ENCODE data around the gene ATOX1.
"Not testable (repeated sequence)": the region's sequence is repeated elsewhere in the genome, so short reads cannot be mapped to it uniquely, and the experiment has no call there.

Gene ATOX1

DNA sequence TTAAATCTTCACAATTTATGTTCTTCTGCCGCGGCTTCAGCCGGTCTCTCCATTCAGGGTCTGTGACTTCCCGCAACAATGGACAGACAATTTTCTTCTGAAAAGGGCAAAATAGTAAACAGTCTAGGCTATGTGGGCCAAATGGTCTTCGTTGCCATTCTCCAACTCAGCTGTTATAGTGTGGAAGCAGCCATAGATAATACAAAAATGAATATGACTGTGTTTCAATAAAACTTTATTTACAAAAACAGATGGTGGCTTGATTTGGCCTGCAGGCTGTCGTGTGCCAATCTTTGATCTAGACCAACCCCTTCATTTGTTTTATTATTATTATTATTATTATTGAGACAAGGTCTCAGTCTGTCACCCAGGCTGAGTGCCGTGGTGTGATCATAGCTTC is 28.1 kb downstream of the ATOX1 start:
- ChIA-PET POLR2A (no interaction called here), CTCF (interaction anchor here (1.7 kb wide), 1 partner anchor 10 kb away, joined by 9 read pairs; no protein-coding TSS in a partner anchor)

DNA sequence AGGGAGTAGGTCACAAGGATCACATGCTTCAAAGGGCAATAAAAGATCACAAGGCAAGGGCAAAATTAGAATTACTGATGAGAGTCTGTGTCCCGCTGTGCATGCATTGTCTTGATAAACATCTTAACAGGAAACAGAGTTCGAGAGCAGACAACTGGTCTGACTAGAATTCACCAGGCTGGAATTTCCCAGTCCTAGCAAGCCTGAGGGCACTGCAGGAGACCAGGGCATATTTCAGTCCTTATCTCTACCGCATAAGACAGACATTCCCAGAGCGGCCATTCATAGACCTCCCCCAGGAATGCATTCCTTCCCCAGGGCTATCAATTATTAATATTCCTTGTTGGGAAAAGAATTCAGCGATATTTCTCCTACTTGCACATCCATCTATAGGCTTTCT is 28.8 kb downstream of the ATOX1 start:
- POLR2A ChIA-PET; CTCF ChIA-PET; DNase-seq (ENCODE audit: extremely low spot score): not testable (repeated sequence)

More for the DNA sequence above, 28.1 kb downstream of the ATOX1 start:
- TF ChIP-seq ARNT (IDR thresholded peaks at IDR 0.05) (no peak), SP1 (IDR thresholded peaks at IDR 0.05) (no peak), LEF1 (IDR thresholded peaks at IDR 0.05; ENCODE audit: borderline replicate concordance) (no peak), BHLHE40 (IDR thresholded peaks at IDR 0.05; ENCODE audit: borderline replicate concordance) (no peak), CTBP1 (IDR thresholded peaks at IDR 0.05; ENCODE audit: borderline replicate concordance) (no peak), FOXA1 (IDR thresholded peaks at IDR 0.05) (no peak), TARDBP (IDR thresholded peaks at IDR 0.05) (no peak), ELF4 (IDR thresholded peaks at IDR 0.05) (no peak), NFRKB (IDR thresholded peaks at IDR 0.05) (no peak), FOXM1 (IDR thresholded peaks at IDR 0.05; ENCODE audit: borderline replicate concordance) (no peak), FOXK2 (IDR thresholded peaks at IDR 0.05) (no peak), ZNF384 (IDR thresholded peaks at IDR 0.05) (no peak), SUZ12 (IDR thresholded peaks at IDR 0.05) (no peak), L3MBTL2 (conservative IDR thresholded peaks at IDR 0.05) (no peak), HDGF (IDR thresholded peaks at IDR 0.05; ENCODE audit: borderline replicate concordance) (no peak)
- TF ChIP-seq, protein P1, sequence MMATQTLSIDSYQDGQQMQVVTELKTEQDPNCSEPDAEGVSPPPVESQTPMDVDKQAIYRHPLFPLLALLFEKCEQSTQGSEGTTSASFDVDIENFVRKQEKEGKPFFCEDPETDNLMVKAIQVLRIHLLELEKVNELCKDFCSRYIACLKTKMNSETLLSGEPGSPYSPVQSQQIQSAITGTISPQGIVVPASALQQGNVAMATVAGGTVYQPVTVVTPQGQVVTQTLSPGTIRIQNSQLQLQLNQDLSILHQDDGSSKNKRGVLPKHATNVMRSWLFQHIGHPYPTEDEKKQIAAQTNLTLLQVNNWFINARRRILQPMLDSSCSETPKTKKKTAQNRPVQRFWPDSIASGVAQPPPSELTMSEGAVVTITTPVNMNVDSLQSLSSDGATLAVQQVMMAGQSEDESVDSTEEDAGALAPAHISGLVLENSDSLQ (IDR thresholded peaks at IDR 0.05), result no peak
- DNase-seq (ENCODE audit: extremely low spot score), result no peak

DNA sequence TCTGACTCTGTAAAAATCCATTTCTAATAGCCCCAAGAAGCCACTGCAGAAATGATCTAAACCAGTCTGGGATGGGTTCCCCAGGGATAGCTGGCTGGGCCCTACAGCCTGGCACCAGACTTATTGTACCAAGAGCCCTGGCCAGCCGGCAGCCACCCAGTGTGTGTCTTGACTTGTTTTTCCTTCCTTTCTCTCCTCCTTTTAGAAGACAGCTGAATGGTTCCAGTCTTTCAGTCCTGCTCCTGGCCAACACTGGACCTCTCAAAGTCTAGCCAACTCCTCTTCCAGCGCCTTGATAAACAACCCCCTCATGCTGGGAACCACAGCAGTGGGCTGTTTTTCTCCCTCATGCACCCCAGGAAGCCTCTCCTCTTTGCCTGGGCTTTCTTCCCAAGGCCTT is 34.1 kb downstream of the ATOX1 start:
- TF ChIP-seq TARDBP (IDR thresholded peaks at IDR 0.05) (no peak), FOXM1 (IDR thresholded peaks at IDR 0.05; ENCODE audit: borderline replicate concordance) (no peak), ZNF384 (IDR thresholded peaks at IDR 0.05) (no peak), NFRKB (IDR thresholded peaks at IDR 0.05) (no peak), HDGF (IDR thresholded peaks at IDR 0.05; ENCODE audit: borderline replicate concordance) (no peak), L3MBTL2 (conservative IDR thresholded peaks at IDR 0.05) (no peak), FOXA1 (IDR thresholded peaks at IDR 0.05) (no peak), LEF1 (IDR thresholded peaks at IDR 0.05; ENCODE audit: borderline replicate concordance) (no peak), CTBP1 (IDR thresholded peaks at IDR 0.05; ENCODE audit: borderline replicate concordance) (no peak), BHLHE40 (IDR thresholded peaks at IDR 0.05; ENCODE audit: borderline replicate concordance) (no peak), SUZ12 (IDR thresholded peaks at IDR 0.05) (no peak), SP1 (IDR thresholded peaks at IDR 0.05) (no peak), ELF4 (IDR thresholded peaks at IDR 0.05) (no peak), ARNT (IDR thresholded peaks at IDR 0.05) (no peak), FOXK2 (IDR thresholded peaks at IDR 0.05) (no peak)
- TF ChIP-seq, protein P1 (IDR thresholded peaks at IDR 0.05), result no peak
- CTCF ChIA-PET, result no interaction called here
- no peak for DNase-seq (ENCODE audit: extremely low spot score)
- POLR2A ChIA-PET, result no interaction called here

DNA sequence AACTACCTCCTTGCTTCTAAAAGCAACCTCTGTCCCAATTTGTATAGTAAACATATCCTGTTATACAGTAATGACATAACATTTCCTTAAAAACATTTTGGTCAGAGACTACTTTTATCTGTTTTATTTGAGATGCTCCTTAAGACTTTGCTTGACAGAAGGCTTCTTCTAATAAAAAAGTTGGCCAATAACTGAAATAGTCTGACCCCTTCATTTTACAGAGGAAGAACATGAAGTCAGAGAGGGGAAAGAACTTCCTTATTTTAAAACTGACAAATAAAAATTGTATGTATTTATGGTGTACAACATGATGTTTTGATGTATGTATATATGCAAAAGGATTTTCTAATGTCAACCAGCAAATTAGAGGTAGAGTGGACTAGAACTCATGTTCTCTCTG is 35.9 kb downstream of the ATOX1 start:
- DNase-seq (ENCODE audit: extremely low spot score), result no peak
- CTCF ChIA-PET, result interaction anchor here (3.9 kb wide), 1 partner anchor 64 kb away, joined by 22 read pairs; no protein-coding TSS in a partner anchor

DNA sequence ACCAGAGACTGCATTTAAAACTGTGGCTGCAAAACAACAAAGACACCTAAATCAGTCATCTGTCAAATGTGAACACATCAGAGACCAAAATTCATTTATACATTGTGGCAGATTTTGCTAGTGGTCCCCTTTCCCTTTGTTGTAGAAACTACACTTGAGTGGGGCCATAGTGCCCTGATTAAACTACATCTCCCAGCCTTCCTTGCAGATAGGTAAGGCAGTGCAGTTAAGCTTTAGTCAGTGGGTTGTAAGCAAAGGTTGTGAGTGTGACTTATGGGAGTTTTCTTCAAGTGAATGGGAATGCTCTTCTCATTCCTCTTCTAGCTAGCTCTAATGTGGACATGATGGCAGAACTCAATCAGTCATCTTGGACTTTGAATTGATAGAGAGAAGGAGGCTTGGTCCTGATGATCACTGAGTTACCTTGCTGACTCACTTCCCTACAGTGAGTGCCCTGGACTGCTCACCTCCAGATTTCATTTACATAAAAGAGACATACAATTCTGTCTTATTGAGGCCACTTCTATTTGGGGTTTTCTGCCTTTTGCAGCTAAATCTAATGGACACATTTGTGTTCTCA is 36.5 kb downstream of the ATOX1 start:
- no peak for TF ChIP-seq LEF1 (IDR thresholded peaks at IDR 0.05; ENCODE audit: borderline replicate concordance)
- no peak for TF ChIP-seq FOXK2 (IDR thresholded peaks at IDR 0.05)
- TF ChIP-seq ARNT (IDR thresholded peaks at IDR 0.05), result no peak
- TF ChIP-seq NFRKB (IDR thresholded peaks at IDR 0.05), result no peak
- no peak for TF ChIP-seq L3MBTL2 (conservative IDR thresholded peaks at IDR 0.05)
- no peak for TF ChIP-seq FOXA1 (IDR thresholded peaks at IDR 0.05)
- no peak for TF ChIP-seq SP1 (IDR thresholded peaks at IDR 0.05)
- TF ChIP-seq FOXM1 (IDR thresholded peaks at IDR 0.05; ENCODE audit: borderline replicate concordance), result no peak
- no peak for TF ChIP-seq ZNF384 (IDR thresholded peaks at IDR 0.05)
- no peak for TF ChIP-seq ELF4 (IDR thresholded peaks at IDR 0.05)
- TF ChIP-seq SUZ12 (IDR thresholded peaks at IDR 0.05), result no peak
- TF ChIP-seq TARDBP (IDR thresholded peaks at IDR 0.05), result no peak
- no peak for TF ChIP-seq HDGF (IDR thresholded peaks at IDR 0.05; ENCODE audit: borderline replicate concordance)
- TF ChIP-seq, protein P1 (IDR thresholded peaks at IDR 0.05), result no peak
- TF ChIP-seq CTBP1 (IDR thresholded peaks at IDR 0.05; ENCODE audit: borderline replicate concordance), result no peak
- TF ChIP-seq BHLHE40 (IDR thresholded peaks at IDR 0.05; ENCODE audit: borderline replicate concordance), result no peak
- DNase-seq (ENCODE audit: extremely low spot score), result no peak
- POLR2A ChIA-PET, result no interaction called here
- CTCF ChIA-PET, result interaction anchor here (0.6 to 3.9 kb wide), 3 partner anchors 17 to 64 kb away, joined by 3 to 22 read pairs (median 3); no protein-coding TSS in a partner anchor

More for the DNA sequence above, 35.9 kb downstream of the ATOX1 start:
- POLR2A ChIA-PET, result no interaction called here
- TF ChIP-seq BHLHE40 (IDR thresholded peaks at IDR 0.05; ENCODE audit: borderline replicate concordance) (no peak), ELF4 (IDR thresholded peaks at IDR 0.05) (no peak), FOXA1 (IDR thresholded peaks at IDR 0.05) (no peak), CTBP1 (IDR thresholded peaks at IDR 0.05; ENCODE audit: borderline replicate concordance) (no peak), ARNT (IDR thresholded peaks at IDR 0.05) (no peak), FOXK2 (IDR thresholded peaks at IDR 0.05) (no peak)
- TF ChIP-seq, protein P1 (IDR thresholded peaks at IDR 0.05), result no peak

All from HEK293T (cell line).